Measurements from ENCODE around the gene CELF4.

- TF ChIP-seq, protein P1, sequence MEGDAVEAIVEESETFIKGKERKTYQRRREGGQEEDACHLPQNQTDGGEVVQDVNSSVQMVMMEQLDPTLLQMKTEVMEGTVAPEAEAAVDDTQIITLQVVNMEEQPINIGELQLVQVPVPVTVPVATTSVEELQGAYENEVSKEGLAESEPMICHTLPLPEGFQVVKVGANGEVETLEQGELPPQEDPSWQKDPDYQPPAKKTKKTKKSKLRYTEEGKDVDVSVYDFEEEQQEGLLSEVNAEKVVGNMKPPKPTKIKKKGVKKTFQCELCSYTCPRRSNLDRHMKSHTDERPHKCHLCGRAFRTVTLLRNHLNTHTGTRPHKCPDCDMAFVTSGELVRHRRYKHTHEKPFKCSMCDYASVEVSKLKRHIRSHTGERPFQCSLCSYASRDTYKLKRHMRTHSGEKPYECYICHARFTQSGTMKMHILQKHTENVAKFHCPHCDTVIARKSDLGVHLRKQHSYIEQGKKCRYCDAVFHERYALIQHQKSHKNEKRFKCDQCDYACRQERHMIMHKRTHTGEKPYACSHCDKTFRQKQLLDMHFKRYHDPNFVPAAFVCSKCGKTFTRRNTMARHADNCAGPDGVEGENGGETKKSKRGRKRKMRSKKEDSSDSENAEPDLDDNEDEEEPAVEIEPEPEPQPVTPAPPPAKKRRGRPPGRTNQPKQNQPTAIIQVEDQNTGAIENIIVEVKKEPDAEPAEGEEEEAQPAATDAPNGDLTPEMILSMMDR (conservative IDR thresholded peaks at IDR 0.05; ENCODE audit: low read depth, low read length): no peak
- TF ChIP-seq EZH2 (IDR thresholded peaks at IDR 0.05; ENCODE audit: low read length, unreplicated experiment): no peak
- no peak for TF ChIP-seq EZH2phosphoT487 (IDR thresholded peaks at IDR 0.05; ENCODE audit: borderline replicate concordance, low read length)
Observed at GRCh38 chr18:37412333-37412732, 153.3 kb downstream of the CELF4 start.

Measured in PC-3 (cell line).